CD4-positive, alpha-beta memory T cell (primary cell): ENCODE data around the gene B4GALNT1. TPM values are rescaled to one million over a fixed set of nuclear protein-coding genes. Genes with fewer than 3 reads are reported as not detected.
"Not testable (repeated sequence)": the region's sequence is repeated elsewhere in the genome, so short reads cannot be mapped to it uniquely, and the experiment has no call there.

Experiments used
- CTCF ChIA-PET: fragments of 350-600 bp; sonication (Branson Sonifier 250); formaldehyde crosslinking; loops from one replicate; lab custom pipeline; 2021; ENCODE audit warnings: inconsistent platforms; ENCODE audit not compliant: partially characterized antibody; lab: Charles Lee
- POLR2A ChIA-PET: fragments of 350-600 bp; sonication (Branson Sonifier 250); formaldehyde crosslinking; loops from one replicate; lab custom pipeline; 2021; ENCODE audit not compliant: partially characterized antibody; lab: Charles Lee
- DNase-seq, 5 donors: peaks; one replicate each; pipeline versions ENCODE4 v3.0.0 to v3.0.0-alpha.2; 2020 to 2022; ENCODE audit warnings: mixed read lengths in 1 of 5
- H3K27ac ChIP-seq: one replicate; pipeline ENCODE4 v1.7.0; 2013; ENCODE audit warnings: low read depth, low read length
- H3K27me3 ChIP-seq: 2 replicates; pipeline ENCODE4 v1.7.0; 2013; ENCODE audit warnings: mild to moderate bottlenecking, low read length, moderate library complexity; ENCODE audit not compliant: insufficient read depth
- H3K36me3 ChIP-seq: 2 replicates; pipeline ENCODE4 v1.7.0; 2013; ENCODE audit warnings: mild to moderate bottlenecking, low read length, moderate library complexity; ENCODE audit not compliant: insufficient read depth
- H3K4me1 ChIP-seq: 2 replicates; pipeline ENCODE4 v1.7.0; 2013; ENCODE audit warnings: mild to moderate bottlenecking, low read length, moderate library complexity; ENCODE audit not compliant: insufficient read depth
- H3K4me3 ChIP-seq, 2 donors: one replicate each; pipeline ENCODE4 v1.7.0; 2013; ENCODE audit warnings: low read length in 2 of 2, mild to moderate bottlenecking in 1 of 2
- H3K9me3 ChIP-seq, 2 donors: one replicate each; pipeline ENCODE4 v1.7.0; 2013; ENCODE audit warnings: low read length in 2 of 2, control low read depth in 1 of 2; ENCODE audit not compliant: control insufficient read depth in 1 of 2
- H3K27ac Mint-ChIP-seq, 7 donors: one replicate each; pipeline ENCODE4 v1.8.0; 2020 to 2021; ENCODE audit warnings: mixed read lengths in 7 of 7, mild to moderate bottlenecking in 6 of 7, inconsistent platforms in 3 of 7, moderate library complexity in 3 of 7
- H3K27me3 Mint-ChIP-seq, 2 donors: one replicate each; pipeline ENCODE4 v1.8.0; 2020 to 2021; ENCODE audit warnings: mixed read lengths in 2 of 2
- H3K36me3 Mint-ChIP-seq, 2 donors: one replicate each; pipeline ENCODE4 v1.8.0; 2020 to 2021; ENCODE audit warnings: mixed read lengths in 2 of 2, inconsistent platforms in 1 of 2, mild to moderate bottlenecking in 1 of 2
- H3K4me1 Mint-ChIP-seq, 4 donors: one replicate each; pipeline ENCODE4 v1.8.0; 2020 to 2021; ENCODE audit warnings: mixed read lengths in 4 of 4, mild to moderate bottlenecking in 1 of 4
- H3K4me3 Mint-ChIP-seq, 8 donors: one replicate each; pipeline ENCODE4 v1.8.0; 2020 to 2021; ENCODE audit warnings: mixed read lengths in 8 of 8, mild to moderate bottlenecking in 7 of 8, moderate library complexity in 6 of 8, inconsistent platforms in 3 of 8
- H3K9me3 Mint-ChIP-seq, 8 donors: one replicate each; pipeline ENCODE4 v1.8.0; 2020 to 2021; ENCODE audit warnings: mixed read lengths in 8 of 8, mild to moderate bottlenecking in 5 of 8, inconsistent platforms in 3 of 8, moderate library complexity in 1 of 8
- intact Hi-C: fragments of 100-400 bp; cut with micrococcal nuclease; formaldehyde crosslinking; loops from one replicate; pipeline ENCODE4 v1.15.1; 2023
- polyA plus RNA-seq, 2 donors: library from polyadenylated mRNA; unstranded; fragments of 300-500 nt; fragmentation: Illumina TruSeq; gene quantifications; one replicate each; pipeline ENCODE4 v1.2.3, GENCODE V29; 2021
- total RNA-seq, 2 experiments: library from RNA; stranded (reverse); gene quantifications; one replicate each; pipeline ENCODE4 v1.2.3, GENCODE V29; 2021

Gene B4GALNT1
- total and polyA plus RNA-seq, 4 experiments from 2014 or later, result not detected

DNA sequence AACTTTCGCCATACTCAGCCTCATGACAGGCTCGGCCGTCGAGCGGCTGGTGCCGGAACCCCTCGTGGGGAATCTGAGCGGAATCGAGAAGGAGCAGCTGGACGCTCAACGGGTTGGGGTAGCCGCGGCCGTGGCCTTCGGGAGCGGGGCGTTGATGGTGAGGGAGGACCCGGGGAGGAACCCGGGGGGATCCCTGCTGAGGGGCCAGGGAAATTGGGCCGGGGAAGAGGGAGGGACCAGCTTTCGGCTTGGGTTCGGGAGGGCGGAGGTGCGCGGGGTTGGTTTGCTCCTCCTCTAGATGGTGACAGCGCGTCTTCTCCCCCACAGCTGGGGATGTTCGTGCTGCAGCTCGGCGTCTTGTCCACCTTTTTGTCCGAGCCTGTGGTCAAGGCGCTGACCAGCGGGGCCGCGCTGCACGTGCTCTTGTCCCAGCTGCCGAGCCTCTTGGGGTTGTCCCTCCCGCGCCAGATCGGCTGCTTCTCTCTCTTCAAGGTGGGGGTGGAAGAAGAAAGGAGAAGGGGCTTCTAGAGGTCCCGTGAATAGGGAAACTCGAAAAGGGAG lies 12.0 kb downstream of the B4GALNT1 start:
- Histone ChIP-seq H3K9me3 (no peaks in the 10 kb centered on the region), H3K27ac (no peak overlapping the region), H3K4me1 (peaks cover 29% of the 10 kb centered on the region), H3K27me3 (peaks cover 72% of the 10 kb centered on the region), H3K36me3 (no peaks in the 10 kb centered on the region), H3K4me3 (peak overlapping the region in 1 of 2 donors; percentile 23)
- intact Hi-C loops, result loop anchor here (1.0 to 2.0 kb wide), 3 partner anchors 30 to 162 kb away; partner anchors contain the start of genes GLI1 and PIP4K2C
- peak overlapping the region in 2 of 7 donors; percentile 55 for H3K27ac Mint-ChIP-seq
- POLR2A ChIA-PET, result interaction anchor here (0.9 to 2.5 kb wide), 8 partner anchors 36 to 160 kb away, joined by 3 to 11 read pairs (median 4); partner anchors contain the start of genes OS9 and TSPAN31
- H3K4me1 Mint-ChIP-seq, result peaks cover 24 to 32% (median 27%) of the 10 kb centered on the region in 4 donors
- peak overlapping the region; percentile 63 to 90 (median 76) for H3K4me3 Mint-ChIP-seq
- CTCF ChIA-PET, result interaction anchor here (0.7 to 4.1 kb wide), 16 partner anchors 10 to 163 kb away, joined by 3 to 68 read pairs (median 5); partner anchors contain the start of genes ARHGEF25, B4GALNT1, GLI1 and PIP4K2C
- no peaks in the 10 kb centered on the region for H3K36me3 Mint-ChIP-seq
- peaks cover 76 to 89% of the 10 kb centered on the region in 2 donors for H3K27me3 Mint-ChIP-seq
- no peak for DNase-seq
- no peaks in the 10 kb centered on the region for H3K9me3 Mint-ChIP-seq

GRCh38 chr12:57620245-57620935 lies 12.6 kb downstream of the B4GALNT1 start:
- H3K36me3 ChIP-seq, result no peaks in the 10 kb centered on the region
- no peaks in the 10 kb centered on the region for H3K9me3 Mint-ChIP-seq
- H3K4me1 Mint-ChIP-seq, result peaks cover 24 to 32% (median 27%) of the 10 kb centered on the region in 4 donors
- DNase-seq, result no peak
- peaks cover 66% of the 10 kb centered on the region for H3K27me3 ChIP-seq
- intact Hi-C loops, result loop anchor here (2.0 kb wide), 1 partner anchor 30 kb away; the partner anchor contains the start of gene PIP4K2C
- H3K4me1 ChIP-seq, result peaks cover 29% of the 10 kb centered on the region
- no peak overlapping the region for H3K4me3 ChIP-seq
- peak overlapping the region; percentile 63 to 90 (median 76) for H3K4me3 Mint-ChIP-seq
- no peaks in the 10 kb centered on the region for H3K36me3 Mint-ChIP-seq
- POLR2A ChIA-PET, result interaction anchor here (0.9 to 2.5 kb wide), 11 partner anchors 10 to 161 kb away, joined by 3 to 11 read pairs (median 4); partner anchors contain the start of genes B4GALNT1, OS9 and TSPAN31
- H3K27ac ChIP-seq, result no peak overlapping the region
- CTCF ChIA-PET, result interaction anchor here (0.7 to 4.1 kb wide), 18 partner anchors 8 to 162 kb away, joined by 3 to 68 read pairs (median 4); partner anchors contain the start of genes ARHGEF25, B4GALNT1, DTX3 and GLI1
- H3K27ac Mint-ChIP-seq, result peak overlapping the region in 2 of 7 donors; percentile 55 to 60
- no peaks in the 10 kb centered on the region for H3K9me3 ChIP-seq
- H3K27me3 Mint-ChIP-seq, result peaks cover 69 to 87% of the 10 kb centered on the region in 2 donors

DNA sequence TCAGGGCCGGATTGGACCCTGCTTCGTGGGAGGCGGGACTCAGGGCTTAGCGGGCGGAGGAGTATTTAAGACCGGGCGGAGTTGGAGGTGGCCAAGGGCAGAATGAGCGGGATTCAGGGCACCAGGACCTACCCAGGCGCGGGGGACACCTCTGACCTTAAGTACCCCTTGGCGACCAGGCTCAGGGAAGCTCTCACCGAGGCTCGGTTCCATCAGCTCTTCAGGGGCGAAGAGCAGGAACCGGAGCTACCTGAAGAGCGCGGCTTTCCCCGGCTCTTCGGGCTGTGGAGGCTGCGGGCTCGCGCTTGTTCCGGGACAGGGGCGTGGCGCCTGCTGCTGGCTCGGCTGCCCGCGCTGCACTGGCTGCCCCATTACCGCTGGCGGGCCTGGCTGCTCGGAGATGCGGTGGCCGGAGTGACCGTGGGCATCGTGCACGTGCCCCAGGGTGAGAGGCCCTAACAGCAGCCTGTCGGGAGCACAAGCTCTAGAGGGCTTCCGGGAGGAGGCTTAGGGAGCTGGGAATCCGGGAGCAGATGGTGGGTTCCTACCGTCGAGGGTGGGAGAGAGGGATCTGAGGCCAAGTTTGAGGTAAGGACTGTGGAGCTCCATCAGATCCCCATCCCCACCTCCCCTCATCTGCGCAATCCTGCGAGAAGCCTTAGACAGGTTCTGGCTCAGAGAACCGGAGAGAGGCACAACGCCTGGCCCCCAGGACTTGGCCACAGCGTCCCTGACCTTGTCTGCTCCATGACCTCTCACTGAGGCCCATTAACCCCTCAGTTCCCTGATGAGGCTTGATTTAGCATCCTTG lies 13.4 kb downstream of the B4GALNT1 start:
- no peak for DNase-seq
- H3K9me3 ChIP-seq, result no peaks in the 10 kb centered on the region
- no peaks in the 10 kb centered on the region for H3K9me3 Mint-ChIP-seq
- peaks cover 64 to 82% of the 10 kb centered on the region in 2 donors for H3K27me3 Mint-ChIP-seq
- peak overlapping the region in 7 of 8 donors; percentile 32 to 76 (median 61) for H3K4me3 Mint-ChIP-seq
- intact Hi-C loops, result loop anchor here (2.0 kb wide), 1 partner anchor 29 kb away; the partner anchor contains the start of gene PIP4K2C
- peaks cover 24 to 32% (median 27%) of the 10 kb centered on the region in 4 donors for H3K4me1 Mint-ChIP-seq
- no peaks in the 10 kb centered on the region for H3K36me3 Mint-ChIP-seq
- peaks cover 29% of the 10 kb centered on the region for H3K4me1 ChIP-seq
- no peak overlapping the region for H3K27ac ChIP-seq
- H3K36me3 ChIP-seq, result no peaks in the 10 kb centered on the region
- POLR2A ChIA-PET, result interaction anchor here (0.6 to 2.5 kb wide), 7 partner anchors 11 to 161 kb away, joined by 3 to 11 read pairs (median 4); partner anchors contain the start of genes ARHGAP9, B4GALNT1, OS9 and TSPAN31
- no peak overlapping the region for H3K4me3 ChIP-seq
- H3K27ac Mint-ChIP-seq, result peak overlapping the region in 1 of 7 donors; percentile 68
- H3K27me3 ChIP-seq, result peaks cover 58% of the 10 kb centered on the region
- CTCF ChIA-PET, result interaction anchor here (0.9 to 4.1 kb wide), 12 partner anchors 9 to 161 kb away, joined by 3 to 68 read pairs (median 6); partner anchors contain the start of genes ARHGEF25, B4GALNT1, DTX3 and GLI1

DNA sequence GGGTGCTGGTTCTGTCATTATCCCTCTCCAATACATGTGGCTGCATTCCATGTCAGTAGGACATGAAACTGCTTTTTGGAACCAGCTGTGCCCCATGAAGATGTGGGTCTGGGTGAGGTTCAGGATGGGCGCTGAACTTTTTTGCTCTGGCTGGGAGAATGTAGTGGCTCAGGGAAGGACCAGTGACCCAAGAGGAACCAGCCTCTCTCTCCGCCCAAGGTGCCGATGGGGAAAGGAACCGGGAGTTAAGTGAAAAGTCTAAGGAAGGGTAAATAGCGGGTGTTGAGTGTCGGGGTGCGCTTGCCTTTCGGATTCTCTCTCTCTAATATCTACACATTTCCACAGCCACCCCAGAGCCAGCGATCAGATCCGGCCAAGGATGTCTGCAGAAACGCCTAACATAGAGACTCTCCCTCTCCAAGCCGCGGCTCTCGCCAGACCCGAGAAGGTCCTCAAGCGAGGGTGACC lies 14.0 kb downstream of the B4GALNT1 start:
- Histone ChIP-seq H3K27me3 (peaks cover 54% of the 10 kb centered on the region), H3K4me3 (no peak overlapping the region), H3K4me1 (peaks cover 29% of the 10 kb centered on the region), H3K9me3 (no peaks in the 10 kb centered on the region), H3K36me3 (no peaks in the 10 kb centered on the region), H3K27ac (no peak overlapping the region)
- POLR2A ChIA-PET, result interaction anchor here (1.0 to 2.5 kb wide), 3 partner anchors 35 to 160 kb away, joined by 4 to 11 read pairs (median 6); partner anchors contain the start of gene OS9
- Mint-ChIP-seq H3K9me3 (no peaks in the 10 kb centered on the region), H3K27ac (peak overlapping the region in 1 of 7 donors; percentile 68), H3K4me3 (peak overlapping the region; percentile 26 to 73 (median 56)), H3K4me1 (peaks cover 24 to 32% (median 27%) of the 10 kb centered on the region in 4 donors), H3K36me3 (no peaks in the 10 kb centered on the region), H3K27me3 (peaks cover 57 to 80% of the 10 kb centered on the region in 2 donors)
- no peak for DNase-seq
- CTCF ChIA-PET, result interaction anchor here (0.9 to 4.1 kb wide), 5 partner anchors 8 to 161 kb away, joined by 3 to 68 read pairs (median 7); partner anchors contain the start of genes ARHGEF25 and GLI1
- intact Hi-C loops, result no loop called here

DNA sequence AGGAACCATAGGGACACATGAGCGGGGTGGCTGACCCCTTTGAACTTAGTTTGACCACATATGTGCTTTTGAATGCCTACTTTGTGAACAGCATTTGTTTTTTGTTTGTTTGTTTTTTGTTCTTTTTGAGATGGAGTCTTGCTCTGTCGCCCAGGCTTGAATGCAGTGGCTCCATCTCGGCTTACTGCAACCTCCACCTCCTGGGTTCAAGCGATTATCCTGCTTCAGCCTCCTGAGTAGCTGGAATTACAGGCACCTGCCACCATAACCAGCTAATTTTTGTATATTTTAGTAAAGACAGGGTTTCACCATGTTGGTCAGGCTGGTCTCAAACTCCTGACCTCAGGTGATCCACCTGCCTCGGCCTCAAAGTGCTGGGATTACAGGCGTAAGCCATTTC lies 14.6 kb downstream of the B4GALNT1 start:
- Mint-ChIP-seq H3K4me1 (peaks cover 24 to 32% (median 27%) of the 10 kb centered on the region in 4 donors), H3K27me3 (peaks cover 52 to 75% of the 10 kb centered on the region in 2 donors)
- H3K36me3 Mint-ChIP-seq, H3K9me3 Mint-ChIP-seq, DNase-seq, H3K36me3 ChIP-seq, intact Hi-C loops, H3K27ac ChIP-seq, CTCF ChIA-PET, H3K4me3 Mint-ChIP-seq, POLR2A ChIA-PET, H3K9me3 ChIP-seq, H3K27ac Mint-ChIP-seq, H3K4me3 ChIP-seq: not testable (repeated sequence)
- H3K4me1 ChIP-seq, result peaks cover 29% of the 10 kb centered on the region
- H3K27me3 ChIP-seq, result peaks cover 51% of the 10 kb centered on the region

DNA sequence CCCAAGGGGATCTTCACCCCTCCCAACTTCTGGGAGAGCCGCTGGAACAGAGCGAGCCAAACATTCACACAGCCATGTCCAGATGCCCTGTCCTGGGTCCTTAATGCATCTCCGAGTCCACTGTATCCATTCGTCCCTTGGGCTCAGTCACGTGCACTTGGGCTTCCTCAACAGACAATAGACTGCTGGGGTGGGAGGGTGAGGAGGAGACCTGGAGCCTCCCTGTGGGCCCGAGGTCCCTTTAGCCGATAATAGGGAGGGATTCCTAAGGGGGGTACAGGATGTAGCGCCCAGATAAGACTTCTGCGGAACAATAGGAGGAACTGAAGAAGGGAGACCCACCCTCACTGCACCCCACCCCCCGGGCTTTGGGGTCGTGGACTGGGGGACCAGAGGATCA lies 15.1 kb downstream of the B4GALNT1 start:
- H3K4me3 Mint-ChIP-seq, result no peak overlapping the region
- no peaks in the 10 kb centered on the region for H3K9me3 ChIP-seq
- no peaks in the 10 kb centered on the region for H3K36me3 Mint-ChIP-seq
- no peaks in the 10 kb centered on the region for H3K36me3 ChIP-seq
- H3K4me1 Mint-ChIP-seq, result peaks cover 24 to 32% (median 27%) of the 10 kb centered on the region in 4 donors
- intact Hi-C loops, result no loop called here
- ChIA-PET POLR2A (no interaction called here), CTCF (interaction anchor here (5.3 kb wide), 1 partner anchor 34 kb away, joined by 36 read pairs; no protein-coding TSS in a partner anchor)
- no peaks in the 10 kb centered on the region for H3K9me3 Mint-ChIP-seq
- peaks cover 48 to 71% of the 10 kb centered on the region in 2 donors for H3K27me3 Mint-ChIP-seq
- H3K27me3 ChIP-seq, result peaks cover 49% of the 10 kb centered on the region
- no peak overlapping the region for H3K27ac ChIP-seq
- H3K4me1 ChIP-seq, result peaks cover 29% of the 10 kb centered on the region
- no peak overlapping the region for H3K4me3 ChIP-seq
- no peak overlapping the region for H3K27ac Mint-ChIP-seq
- DNase-seq, result no peak
